ENCODE data around the gene C9orf152. TPM values are rescaled to one million over a fixed set of nuclear protein-coding genes. Genes with fewer than 3 reads are reported as not detected.

The C9orf152 gene
- total RNA-seq, 3 donors from 2014 or later (not counting 1 experiment from before 2014, with no cell fraction given): not detected

DNA sequence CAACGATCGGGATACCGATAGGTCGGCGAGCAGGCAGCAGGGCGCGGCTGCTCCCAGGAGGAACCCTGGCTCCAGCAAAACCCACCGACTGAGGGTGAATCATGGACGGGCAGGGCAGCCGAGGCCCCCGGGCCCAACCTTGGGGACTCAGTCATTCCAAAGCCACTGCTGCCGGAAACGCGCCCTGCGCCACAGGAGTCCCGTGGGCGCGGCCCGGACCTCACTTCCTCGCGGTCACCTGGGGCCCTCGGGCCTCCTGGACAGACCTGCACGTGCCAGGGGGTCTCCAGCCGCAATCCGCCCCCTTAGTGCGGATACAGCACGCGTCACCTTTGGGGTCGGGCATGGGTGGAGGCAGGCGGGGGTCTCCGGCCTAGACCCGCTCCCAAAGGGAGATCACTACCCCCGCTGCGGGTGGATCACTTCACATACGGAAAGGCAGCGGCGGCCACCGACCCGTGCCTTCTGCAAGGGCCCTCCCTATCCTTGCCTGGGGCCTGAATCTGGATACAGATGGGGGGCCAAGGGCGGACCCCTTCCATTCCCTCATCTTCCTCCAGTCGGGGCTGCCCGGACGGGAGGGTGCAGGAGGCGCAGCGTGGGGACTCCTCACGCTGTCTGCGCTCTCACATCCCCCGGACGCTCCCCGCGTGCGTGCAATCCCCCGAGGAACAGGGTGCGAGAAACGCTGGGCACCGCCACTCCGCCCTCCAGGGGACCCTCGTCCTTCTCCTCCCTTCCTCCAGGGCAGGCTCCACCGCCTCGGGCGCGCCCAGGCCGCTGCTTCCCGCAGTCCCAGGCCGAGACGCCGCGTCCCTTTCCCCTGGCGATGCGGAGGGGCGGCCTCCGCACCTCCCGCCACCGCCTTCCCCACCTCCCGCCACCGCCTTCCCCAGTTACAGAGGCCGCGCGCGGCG is 47.8 kb upstream of the C9orf152 start:
- H3K27ac ChIP-seq (ENCODE audit: low read length): peak overlapping the region; percentile 56
- H3K4me3 ChIP-seq (ENCODE audit: low read length): peak overlapping the region; percentile 97
- ATAC-seq (peak; percentile 7 to 47 (median 23)), DNase-seq (peak; percentile 19 to 50)
- intact Hi-C loops (cut with micrococcal nuclease): no loop called here
- Mint-ChIP-seq H3K27ac (peak overlapping the region; percentile 77 to 81), H3K4me3 (peak overlapping the region; percentile 99), H3K36me3 (no peaks in the 10 kb centered on the region), H3K4me1 (peaks cover 29 to 44% of the 10 kb centered on the region in 2 donors), H3K9me3 (no peaks in the 10 kb centered on the region), H3K27me3 (ENCODE audit: low read depth in 2 of 2) (no peaks in the 10 kb centered on the region)
- H3K4me1 ChIP-seq (ENCODE audit: control insufficient read depth, insufficient read depth, low read length): peaks cover 22% of the 10 kb centered on the region
- no peaks in the 10 kb centered on the region for H3K9me3 ChIP-seq (ENCODE audit: control insufficient read depth, insufficient read depth, low read length)
- no peaks in the 10 kb centered on the region for H3K27me3 ChIP-seq (ENCODE audit: control insufficient read depth, insufficient read depth, low read length)
- H3K36me3 ChIP-seq (ENCODE audit: control insufficient read depth, insufficient read depth, low read length): no peaks in the 10 kb centered on the region
- TF ChIP-seq, protein P1, sequence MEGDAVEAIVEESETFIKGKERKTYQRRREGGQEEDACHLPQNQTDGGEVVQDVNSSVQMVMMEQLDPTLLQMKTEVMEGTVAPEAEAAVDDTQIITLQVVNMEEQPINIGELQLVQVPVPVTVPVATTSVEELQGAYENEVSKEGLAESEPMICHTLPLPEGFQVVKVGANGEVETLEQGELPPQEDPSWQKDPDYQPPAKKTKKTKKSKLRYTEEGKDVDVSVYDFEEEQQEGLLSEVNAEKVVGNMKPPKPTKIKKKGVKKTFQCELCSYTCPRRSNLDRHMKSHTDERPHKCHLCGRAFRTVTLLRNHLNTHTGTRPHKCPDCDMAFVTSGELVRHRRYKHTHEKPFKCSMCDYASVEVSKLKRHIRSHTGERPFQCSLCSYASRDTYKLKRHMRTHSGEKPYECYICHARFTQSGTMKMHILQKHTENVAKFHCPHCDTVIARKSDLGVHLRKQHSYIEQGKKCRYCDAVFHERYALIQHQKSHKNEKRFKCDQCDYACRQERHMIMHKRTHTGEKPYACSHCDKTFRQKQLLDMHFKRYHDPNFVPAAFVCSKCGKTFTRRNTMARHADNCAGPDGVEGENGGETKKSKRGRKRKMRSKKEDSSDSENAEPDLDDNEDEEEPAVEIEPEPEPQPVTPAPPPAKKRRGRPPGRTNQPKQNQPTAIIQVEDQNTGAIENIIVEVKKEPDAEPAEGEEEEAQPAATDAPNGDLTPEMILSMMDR (IDR thresholded peaks at IDR 0.05): no peak
- under 1% methylated on average over 81 of the region's 81 CpGs for WGBS (ENCODE audit: insufficient coverage)

- Histone ChIP-seq H3K27me3 (ENCODE audit: control insufficient read depth, insufficient read depth, low read length) (no peaks in the 10 kb centered on the region), H3K36me3 (ENCODE audit: control insufficient read depth, insufficient read depth, low read length) (no peaks in the 10 kb centered on the region), H3K9me3 (ENCODE audit: control insufficient read depth, insufficient read depth, low read length) (no peaks in the 10 kb centered on the region), H3K4me3 (ENCODE audit: low read length) (peak overlapping the region; percentile 97), H3K4me1 (ENCODE audit: control insufficient read depth, insufficient read depth, low read length) (peaks cover 22% of the 10 kb centered on the region), H3K27ac (ENCODE audit: low read length) (peak overlapping the region; percentile 56)
- Mint-ChIP-seq H3K4me3 (peak overlapping the region; percentile 99), H3K9me3 (no peaks in the 10 kb centered on the region), H3K27me3 (ENCODE audit: low read depth in 2 of 2) (no peaks in the 10 kb centered on the region), H3K27ac (peak overlapping the region; percentile 77 to 81), H3K4me1 (peaks cover 29 to 44% of the 10 kb centered on the region in 2 donors), H3K36me3 (no peaks in the 10 kb centered on the region)
- DNase-seq (peak in 1 of 2 donors; percentile 36), ATAC-seq (no peak)
- intact Hi-C loops (cut with micrococcal nuclease): no loop called here
- TF ChIP-seq, protein P1 (IDR thresholded peaks at IDR 0.05): no peak
- 5% methylated on average over 17 of the region's 17 CpGs for WGBS (ENCODE audit: insufficient coverage)
These were observed 47.1 kb upstream of the C9orf152 start for GRCh38 chr9:110255034-110255462.

GRCh38 chr9:110254500-110254899 is 46.5 kb upstream of the C9orf152 start:
- H3K27ac Mint-ChIP-seq: peak overlapping the region; percentile 77 to 81
- ATAC-seq (no peak), DNase-seq (peak in 1 of 2 donors; percentile 10)
- H3K4me3 Mint-ChIP-seq: peak overlapping the region; percentile 99
- no peaks in the 10 kb centered on the region for H3K9me3 Mint-ChIP-seq
- no CpG with 5 or more reads among the region's 2 CpGs for WGBS (ENCODE audit: insufficient coverage)
- no peaks in the 10 kb centered on the region for H3K36me3 Mint-ChIP-seq
- H3K4me1 Mint-ChIP-seq: peaks cover 29 to 44% of the 10 kb centered on the region in 2 donors
- H3K27ac ChIP-seq (ENCODE audit: low read length): peak overlapping the region; percentile 56
- H3K27me3 ChIP-seq (ENCODE audit: control insufficient read depth, insufficient read depth, low read length): no peaks in the 10 kb centered on the region
- TF ChIP-seq, protein P1 (IDR thresholded peaks at IDR 0.05): no peak
- no peak overlapping the region for H3K4me3 ChIP-seq (ENCODE audit: low read length)
- no peaks in the 10 kb centered on the region for H3K9me3 ChIP-seq (ENCODE audit: control insufficient read depth, insufficient read depth, low read length)
- H3K36me3 ChIP-seq (ENCODE audit: control insufficient read depth, insufficient read depth, low read length): no peaks in the 10 kb centered on the region
- no peaks in the 10 kb centered on the region for H3K27me3 Mint-ChIP-seq (ENCODE audit: low read depth in 2 of 2)
- H3K4me1 ChIP-seq (ENCODE audit: control insufficient read depth, insufficient read depth, low read length): peaks cover 22% of the 10 kb centered on the region
- intact Hi-C loops (cut with micrococcal nuclease): no loop called here
